Stomach (tissue), 4 donors: ENCODE measurements around the gene DZIP1.

Source experiments
- EP300 ChIP-seq: sonication (generic); formaldehyde crosslinking; IDR thresholded peaks from one replicate; pipeline ENCODE4 v1.6.1; 2017; ENCODE audit warnings: antibody characterized with exemption
- POLR2A ChIP-seq, 4 donors: fragments of 450-650 bp; IDR thresholded peaks; one replicate each; pipeline ENCODE4 v1.6.1; 2016; ENCODE audit warnings: antibody characterized with exemption in 4 of 4, control low read depth in 2 of 4, mild to moderate bottlenecking in 1 of 4, moderate library complexity in 1 of 4
- TF ChIP-seq, protein P1 (sequence below), 7 experiments: fragments of 450-650 bp in 4 of 7; fragments of 200-600 bp in 3 of 7; sonication (generic) in 3 of 7; IDR thresholded peaks; one replicate each; pipeline ENCODE4 v1.5.1; 2016 to 2019; ENCODE audit warnings: antibody characterized with exemption in 7 of 7, control low read depth in 2 of 7, mild to moderate bottlenecking in 1 of 7

DNA sequence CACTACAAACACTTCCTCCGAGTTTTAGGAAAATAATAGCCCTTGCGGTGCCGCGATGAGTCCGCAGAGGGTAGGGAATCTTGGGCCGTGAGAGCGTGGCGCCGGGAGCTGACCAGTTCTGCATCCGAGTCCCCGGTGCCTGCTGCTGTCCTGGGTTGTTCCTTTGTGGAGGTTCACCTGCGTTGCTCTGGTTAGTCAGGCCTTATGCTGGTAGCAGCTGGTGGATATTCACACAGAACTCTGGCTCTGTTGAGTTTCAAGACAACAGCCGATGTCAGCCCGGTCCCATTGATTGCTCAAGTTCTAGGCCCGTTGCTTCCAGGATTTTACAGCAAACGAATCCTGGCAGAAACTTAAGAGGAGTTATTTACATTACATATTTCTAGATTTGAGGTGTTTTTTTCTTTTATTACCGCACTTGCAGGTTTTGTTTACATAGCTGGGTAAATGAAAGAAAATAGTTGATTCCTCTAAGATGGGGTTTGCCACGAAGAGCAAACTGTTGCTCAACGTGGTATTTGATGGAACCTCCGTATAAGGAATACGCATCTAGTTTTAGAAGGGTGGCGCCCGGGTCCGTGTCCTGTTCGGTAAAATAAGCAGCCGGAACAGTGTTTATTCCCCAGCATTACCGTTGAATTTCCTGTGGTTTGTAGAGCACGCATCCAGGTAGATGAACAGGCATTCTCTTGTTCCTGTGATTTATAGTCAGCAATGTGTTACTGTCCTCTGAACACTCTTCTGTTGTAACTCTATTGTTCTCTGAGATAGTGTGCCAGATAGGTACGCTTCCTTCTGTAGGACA, 90.7 kb downstream of the DZIP1 start:
- TF ChIP-seq POLR2A (IDR thresholded peaks at IDR 0.05) (no peak), EP300 (no peak)
- TF ChIP-seq, protein P1, sequence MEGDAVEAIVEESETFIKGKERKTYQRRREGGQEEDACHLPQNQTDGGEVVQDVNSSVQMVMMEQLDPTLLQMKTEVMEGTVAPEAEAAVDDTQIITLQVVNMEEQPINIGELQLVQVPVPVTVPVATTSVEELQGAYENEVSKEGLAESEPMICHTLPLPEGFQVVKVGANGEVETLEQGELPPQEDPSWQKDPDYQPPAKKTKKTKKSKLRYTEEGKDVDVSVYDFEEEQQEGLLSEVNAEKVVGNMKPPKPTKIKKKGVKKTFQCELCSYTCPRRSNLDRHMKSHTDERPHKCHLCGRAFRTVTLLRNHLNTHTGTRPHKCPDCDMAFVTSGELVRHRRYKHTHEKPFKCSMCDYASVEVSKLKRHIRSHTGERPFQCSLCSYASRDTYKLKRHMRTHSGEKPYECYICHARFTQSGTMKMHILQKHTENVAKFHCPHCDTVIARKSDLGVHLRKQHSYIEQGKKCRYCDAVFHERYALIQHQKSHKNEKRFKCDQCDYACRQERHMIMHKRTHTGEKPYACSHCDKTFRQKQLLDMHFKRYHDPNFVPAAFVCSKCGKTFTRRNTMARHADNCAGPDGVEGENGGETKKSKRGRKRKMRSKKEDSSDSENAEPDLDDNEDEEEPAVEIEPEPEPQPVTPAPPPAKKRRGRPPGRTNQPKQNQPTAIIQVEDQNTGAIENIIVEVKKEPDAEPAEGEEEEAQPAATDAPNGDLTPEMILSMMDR (IDR thresholded peaks at IDR 0.05): no peak
